GM21423 (cell line): Measurements from ENCODE around the gene HLA-A.

Experiments
- ATAC-seq: cut with Tn5 transposase; IDR thresholded peaks from one replicate; pipeline ENCODE4 v1.9.1; 2021; ENCODE audit warnings: mild to moderate bottlenecking, moderate library complexity; ENCODE audit not compliant: unreplicated experiment

HLA-A gene

GRCh38 chr6:29984232-29984631 is 41.9 kb downstream of the HLA-A start:
- ATAC-seq = no peak

DNA sequence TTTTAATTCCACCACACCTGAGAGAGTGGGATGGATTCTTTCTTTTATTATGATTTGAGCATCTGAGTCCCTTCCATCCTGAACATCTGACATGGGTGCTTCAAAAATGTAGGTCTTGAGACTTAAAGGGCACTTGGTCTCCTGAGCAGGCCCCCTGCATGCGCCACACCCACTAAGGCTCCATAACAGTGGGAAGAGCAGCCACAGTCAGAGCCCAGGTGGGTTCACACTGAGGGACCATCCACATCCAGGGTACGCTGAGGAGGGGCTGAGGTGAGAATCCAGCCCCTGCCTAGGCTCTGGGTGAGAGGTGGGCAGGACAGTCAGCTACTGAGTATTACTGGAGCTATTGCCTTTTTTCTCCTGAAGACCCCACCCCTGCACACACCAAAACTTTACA is 42.7 kb downstream of the HLA-A start:
- ATAC-seq = no peak

- ATAC-seq = no peak
Observed at GRCh38 chr6:29986179-29986781, 43.9 kb downstream of the HLA-A start.

DNA sequence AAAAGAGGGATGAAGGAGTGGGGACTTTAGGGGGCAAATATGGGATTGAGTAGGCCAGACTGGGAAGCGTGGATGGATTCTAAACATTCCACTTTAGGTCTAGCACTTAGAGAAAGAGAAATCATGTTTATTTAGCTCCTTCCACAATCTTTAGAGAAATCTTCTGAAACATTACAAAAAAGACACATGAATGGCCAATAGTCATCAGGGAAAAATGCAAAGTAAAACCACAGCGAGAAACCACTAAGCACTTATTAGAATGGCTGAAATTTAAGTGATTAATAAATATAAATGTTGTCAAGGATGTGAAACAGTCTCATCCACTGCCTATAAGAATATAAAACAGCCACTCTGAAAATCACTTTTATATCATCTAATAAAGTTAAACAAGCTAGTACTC is 46.9 kb downstream of the HLA-A start:
- no peak for ATAC-seq

GRCh38 chr6:29990931-29991330 is 48.6 kb downstream of the HLA-A start:
- ATAC-seq = no peak

DNA sequence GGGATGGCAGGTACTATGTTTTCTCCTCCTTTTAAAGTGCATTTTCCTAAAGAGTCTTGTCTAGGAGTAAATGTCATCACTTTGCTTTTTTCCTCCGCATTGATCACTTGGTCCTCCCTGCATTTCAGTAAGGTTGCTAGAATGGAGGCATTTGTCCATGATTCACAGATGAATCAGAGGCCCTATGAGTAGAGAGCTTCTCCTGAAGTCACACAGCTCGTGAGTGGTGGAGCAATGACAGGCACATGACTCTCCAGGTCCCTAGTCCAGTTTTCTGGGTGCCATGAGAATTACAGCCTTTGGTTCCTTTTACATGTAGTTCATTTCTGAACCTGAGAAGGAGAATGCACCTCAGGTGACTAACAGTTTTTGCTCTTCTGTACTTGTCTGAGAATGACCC is 50.5 kb downstream of the HLA-A start:
- ATAC-seq = no peak

DNA sequence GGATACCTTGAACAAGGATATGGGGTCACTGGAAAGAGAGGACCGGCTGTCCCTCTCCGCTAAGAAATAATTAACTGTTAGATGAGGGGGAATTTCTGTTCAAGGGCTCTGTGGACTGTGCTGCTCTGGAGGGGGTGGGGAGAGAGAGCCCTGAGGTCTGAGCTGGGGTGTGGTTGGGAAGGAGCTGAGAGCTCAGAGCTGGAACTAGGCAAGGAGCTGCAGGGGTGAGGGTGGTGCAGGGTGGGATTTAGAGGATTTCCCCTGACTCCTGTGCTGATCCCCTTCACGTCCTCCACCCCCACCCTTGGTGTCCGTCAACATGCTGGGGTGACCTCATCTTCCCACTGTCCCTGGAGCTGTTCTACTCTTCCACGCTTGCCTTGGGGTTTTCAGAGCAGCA is 52.5 kb downstream of the HLA-A start:
- no peak for ATAC-seq

- ATAC-seq = no peak
Observed at GRCh38 chr6:29995340-29995777, 53.0 kb downstream of the HLA-A start.
